Caki2 (cell line): ENCODE data around the gene KCNS1. TPM values are rescaled to one million over a fixed set of nuclear protein-coding genes. Genes with fewer than 3 reads are reported as not detected.

Experiments
- DNase-seq: peaks from one replicate; pipeline ENCODE4 v3.0.0-alpha.2; 2015; ENCODE audit warnings: low read depth
- in situ Hi-C: cut with HindIII; loops from 2 replicates; pipeline ENCODE4 v1.10.0; 2016; ENCODE audit warnings: low sequenced_read_pairs, low pct_unique_long_range_greater_than_20kb, mixed read lengths
- total RNA-seq: library from RNA; depleted of rRNA; stranded (reverse); fragments of >200 nt; shearing (Covaris generic); gene quantifications from 2 replicates; pipeline ENCODE4 v1.2.3, GENCODE V29; 2014; ENCODE audit warnings: low replicate concordance

The KCNS1 gene
- total RNA-seq, 1 experiment from 2014 or later: not detected

DNA sequence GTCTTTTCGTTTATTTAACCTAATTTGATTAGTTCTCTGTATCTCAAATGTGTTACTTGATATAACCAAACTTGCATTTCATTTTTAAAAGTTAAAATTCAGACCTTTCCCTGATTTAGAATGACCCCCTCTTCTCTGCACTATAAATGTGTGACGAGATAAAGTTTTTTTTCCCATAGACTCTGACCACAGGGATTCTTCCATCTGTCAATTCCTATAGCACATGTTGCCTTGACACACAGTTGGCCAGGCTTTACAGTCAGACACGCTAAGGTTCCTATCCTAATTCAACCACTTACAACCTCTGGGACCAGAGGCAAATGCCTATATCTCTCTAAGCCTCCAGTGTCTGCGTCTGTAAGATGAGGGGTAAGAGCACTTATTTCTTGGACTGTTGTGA, 40.6 kb downstream of the KCNS1 start:
- in situ Hi-C loops: no loop called here
- no peak for DNase-seq

DNA sequence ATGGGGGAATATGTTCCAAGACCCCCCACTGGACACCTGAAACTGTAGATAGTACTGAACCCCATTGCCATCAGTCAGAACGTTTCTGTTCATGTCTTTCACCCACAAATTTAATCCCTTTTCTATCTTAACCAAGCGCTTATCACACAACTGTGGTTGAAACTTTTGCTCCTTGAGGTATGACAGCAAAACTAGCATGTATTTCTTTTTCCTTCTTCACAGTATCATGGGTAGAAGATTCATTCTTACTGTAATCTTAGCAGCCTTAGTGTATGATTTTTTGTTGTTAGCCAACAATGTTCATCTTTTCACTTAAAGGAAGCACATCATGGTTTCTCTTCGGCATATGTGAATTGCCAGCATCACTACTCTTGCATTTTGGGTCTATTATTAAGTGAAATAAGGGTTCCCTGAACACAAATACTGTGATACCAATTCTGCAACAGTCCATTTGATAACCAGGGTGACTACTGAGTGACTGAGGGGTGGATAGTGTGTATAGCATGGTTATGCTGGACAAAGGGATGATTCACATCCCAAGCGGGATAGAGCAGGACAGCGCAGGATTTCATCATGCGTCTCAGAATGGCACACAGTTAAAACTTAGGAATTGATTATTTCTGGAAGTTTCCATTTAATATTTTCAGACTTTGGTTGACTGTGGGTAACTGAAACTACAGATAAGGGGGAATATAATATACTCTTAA, 41.8 kb downstream of the KCNS1 start:
- no peak for DNase-seq
- in situ Hi-C loops: no loop called here

DNA sequence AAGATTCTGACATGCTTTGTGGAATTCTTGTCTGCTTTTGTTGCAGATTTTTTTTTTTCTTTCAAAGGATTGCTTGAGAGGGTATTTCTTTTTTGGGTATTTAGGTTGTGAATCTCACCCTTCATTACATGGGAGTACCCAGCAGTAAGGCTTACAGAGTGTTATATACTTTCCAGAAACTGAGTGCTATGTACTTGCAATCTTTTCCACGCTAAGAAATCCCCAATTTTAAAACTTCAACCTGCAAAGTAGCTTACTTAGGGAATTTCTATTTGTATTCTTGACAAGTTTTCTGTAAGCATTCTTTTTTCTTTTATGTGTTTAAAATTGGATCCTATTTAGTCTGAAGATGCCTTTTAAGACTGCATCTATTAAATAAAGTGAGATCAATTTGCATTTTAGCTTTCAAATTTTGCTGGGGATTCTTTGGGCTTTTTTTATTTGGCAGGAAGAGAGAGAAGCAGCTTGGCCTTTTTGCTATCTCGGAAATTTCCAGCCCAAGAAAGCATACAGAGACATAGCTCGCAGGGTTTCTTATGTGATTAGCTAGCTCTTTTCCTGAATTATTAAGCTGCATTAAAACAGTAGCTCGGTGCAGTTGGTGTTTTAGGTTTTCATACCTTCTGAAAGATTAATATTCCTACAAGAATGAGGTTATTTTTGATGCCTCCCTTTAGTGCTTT, 42.6 kb downstream of the KCNS1 start:
- in situ Hi-C loops: no loop called here
- no peak for DNase-seq

DNA sequence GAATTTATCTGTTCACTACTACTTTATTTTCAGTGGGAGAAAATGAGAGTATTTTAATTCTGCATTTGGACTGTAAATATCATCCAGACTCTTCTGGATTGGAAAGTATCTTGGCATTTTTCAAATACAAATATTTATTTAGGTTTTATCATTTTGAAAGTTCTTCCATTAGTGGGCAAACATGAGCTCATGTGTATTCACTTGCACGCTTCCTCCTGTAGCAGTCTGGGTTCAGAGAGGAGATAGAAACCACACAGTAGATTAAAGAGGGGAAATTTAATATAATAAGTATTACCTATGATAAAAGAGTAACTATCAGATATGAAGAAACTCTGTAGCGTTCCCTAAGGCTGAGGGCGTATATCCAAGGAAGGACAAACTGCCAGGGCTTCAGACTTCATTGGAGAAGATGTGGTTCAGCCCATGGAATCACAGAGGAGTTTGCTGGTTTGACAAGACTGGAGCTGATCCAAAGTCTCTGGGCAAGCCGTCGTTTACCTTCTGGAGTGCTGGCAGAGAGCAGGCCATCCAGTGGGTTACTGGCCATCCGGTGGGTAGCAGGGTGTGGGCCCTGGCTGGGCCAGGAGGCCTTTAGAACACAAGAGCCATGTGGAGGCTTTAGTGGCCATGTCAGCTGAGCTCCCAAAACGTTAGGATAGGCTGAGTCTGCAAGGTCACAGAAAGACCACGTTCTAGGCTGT, 44.3 kb downstream of the KCNS1 start:
- in situ Hi-C loops: no loop called here
- no peak for DNase-seq

DNA sequence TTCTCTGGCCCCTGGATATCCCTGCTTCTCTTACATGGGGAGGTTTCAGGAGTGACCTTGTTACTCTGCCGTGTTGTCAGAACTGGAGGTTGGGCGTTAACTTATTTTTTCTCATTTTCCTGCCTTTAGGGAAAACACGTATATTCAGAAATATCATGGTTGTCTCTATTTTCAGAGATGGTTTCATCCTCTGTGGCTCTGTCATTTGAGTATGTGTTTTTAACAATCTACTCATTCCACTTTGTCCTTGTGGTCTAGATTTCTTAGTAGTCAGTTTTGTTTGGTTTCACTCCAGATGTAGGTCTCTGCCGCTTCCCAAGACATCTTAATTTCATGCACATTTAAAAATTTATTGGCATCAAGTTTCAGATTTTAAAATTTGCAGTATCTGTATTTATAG, 45.9 kb downstream of the KCNS1 start:
- no peak for DNase-seq
- in situ Hi-C loops: no loop called here

DNA sequence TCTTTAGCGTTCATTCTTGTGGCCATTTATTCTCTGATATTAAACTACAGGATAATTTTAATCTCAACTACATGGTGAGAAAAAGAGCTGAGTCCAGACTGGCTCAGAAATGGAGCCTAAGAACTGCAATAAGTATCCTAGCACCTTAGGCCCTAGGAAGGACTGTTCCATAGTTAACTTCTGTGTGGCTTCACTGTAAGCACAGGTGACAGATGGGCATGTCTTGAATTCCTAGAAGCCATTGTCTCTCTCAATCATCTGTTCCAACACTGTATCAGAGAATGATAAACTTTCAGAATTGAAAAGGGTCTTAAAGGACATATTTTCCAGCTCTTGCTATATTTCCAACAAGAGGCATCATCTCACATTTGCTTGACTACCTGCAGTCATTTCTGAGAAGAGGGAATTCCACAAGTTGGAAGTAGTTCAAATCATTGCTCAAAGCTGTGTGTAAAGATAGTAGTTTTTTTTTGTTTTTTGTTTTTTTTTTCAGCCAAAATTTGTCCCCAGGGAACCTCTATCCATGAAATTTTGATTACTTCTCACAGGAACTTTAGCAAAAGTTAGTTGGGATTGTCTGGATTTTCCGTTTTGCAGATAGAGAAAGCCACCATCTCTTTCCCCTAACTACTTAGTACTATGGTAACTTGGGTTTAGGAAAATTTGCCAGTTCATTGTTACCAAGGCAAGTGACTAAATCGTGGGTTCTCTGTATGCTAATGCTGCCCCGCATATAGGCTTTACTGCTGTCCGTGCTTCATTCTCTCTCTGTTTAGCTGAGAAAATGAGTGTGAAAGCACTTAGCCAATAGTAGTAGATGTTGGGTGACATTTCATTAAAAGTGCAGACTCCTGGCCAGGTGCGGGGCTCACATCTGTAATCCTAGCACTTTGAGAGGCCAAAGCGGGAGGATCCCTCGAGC, 47.2 kb downstream of the KCNS1 start:
- no peak for DNase-seq

DNA sequence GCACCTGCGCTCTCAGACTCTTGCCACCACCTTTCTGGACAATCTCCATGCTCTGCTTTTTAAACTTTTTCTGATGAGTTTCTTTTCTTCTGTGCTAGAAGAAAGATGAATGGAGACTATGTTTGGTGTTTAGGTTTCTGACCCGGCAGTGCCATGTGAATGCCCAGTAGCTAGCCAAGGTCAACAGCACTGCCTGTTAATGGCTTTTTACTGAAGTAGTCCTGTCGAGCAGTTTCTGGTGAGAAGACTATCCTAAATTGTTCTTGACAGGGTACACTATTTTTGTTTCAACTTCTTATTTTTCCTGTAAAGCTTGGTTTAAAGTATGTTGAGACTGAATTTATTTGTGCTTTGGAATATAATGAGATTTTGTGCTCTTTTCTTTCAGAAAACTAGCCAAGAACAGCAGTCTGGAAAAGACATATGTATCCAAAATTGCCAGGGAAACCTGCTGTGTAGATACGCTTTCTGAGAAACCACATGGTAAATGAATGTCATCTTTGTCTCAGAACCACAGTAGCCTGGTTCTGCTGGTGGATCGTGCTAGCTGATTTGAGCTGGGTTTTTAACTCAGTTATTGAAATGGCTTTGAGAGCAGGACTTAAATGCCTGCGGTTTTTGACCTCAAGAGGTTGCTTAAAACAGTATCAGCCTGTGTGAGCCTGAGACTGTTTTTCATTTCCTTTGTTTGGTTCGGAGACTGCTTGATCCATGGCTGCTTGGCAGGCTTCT, 48.1 kb downstream of the KCNS1 start:
- DNase-seq: no peak
- in situ Hi-C loops: no loop called here

More for the DNA sequence above, 47.2 kb downstream of the KCNS1 start:
- in situ Hi-C loops: no loop called here

DNA sequence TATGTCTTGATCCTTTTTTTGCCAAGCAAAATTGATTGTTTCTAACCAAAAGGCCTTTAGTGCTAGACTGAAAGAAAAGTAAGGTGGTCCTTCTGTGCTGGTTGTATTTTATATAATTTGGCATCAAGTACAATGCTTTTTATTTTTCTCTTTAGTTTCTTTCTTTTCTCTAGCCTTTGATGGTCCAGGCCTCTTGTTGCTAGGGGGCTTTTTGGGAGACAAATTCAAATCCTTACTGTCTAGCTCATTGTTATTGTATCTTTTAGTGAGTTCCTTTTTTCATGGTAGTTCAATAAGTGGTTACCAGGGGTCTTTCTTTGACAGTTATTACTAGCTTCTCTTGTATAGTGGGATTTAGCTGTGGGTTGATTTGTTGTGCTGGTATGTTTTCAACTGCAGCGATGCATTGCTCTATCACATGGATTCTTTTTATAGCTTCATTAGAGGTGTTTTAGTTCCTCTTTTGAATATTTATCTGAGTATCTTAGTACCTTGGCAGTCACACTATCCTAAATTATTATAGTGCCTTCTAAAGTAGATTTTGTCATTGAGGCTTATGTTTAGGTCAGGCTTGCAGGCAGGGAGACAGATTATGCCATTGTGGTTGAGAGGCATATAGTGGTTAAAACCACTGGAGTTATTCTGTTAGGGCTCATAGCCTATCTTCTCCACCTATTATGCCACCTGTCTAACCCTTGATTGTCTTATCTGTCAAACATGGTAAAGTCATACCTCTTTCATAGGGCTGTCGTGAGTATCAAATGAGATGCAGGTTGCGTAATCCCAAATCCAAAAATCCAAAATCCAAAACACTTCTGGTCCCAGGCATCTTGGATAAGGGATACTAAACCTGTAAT, 49.5 kb downstream of the KCNS1 start:
- DNase-seq: no peak
- in situ Hi-C loops: no loop called here

DNA sequence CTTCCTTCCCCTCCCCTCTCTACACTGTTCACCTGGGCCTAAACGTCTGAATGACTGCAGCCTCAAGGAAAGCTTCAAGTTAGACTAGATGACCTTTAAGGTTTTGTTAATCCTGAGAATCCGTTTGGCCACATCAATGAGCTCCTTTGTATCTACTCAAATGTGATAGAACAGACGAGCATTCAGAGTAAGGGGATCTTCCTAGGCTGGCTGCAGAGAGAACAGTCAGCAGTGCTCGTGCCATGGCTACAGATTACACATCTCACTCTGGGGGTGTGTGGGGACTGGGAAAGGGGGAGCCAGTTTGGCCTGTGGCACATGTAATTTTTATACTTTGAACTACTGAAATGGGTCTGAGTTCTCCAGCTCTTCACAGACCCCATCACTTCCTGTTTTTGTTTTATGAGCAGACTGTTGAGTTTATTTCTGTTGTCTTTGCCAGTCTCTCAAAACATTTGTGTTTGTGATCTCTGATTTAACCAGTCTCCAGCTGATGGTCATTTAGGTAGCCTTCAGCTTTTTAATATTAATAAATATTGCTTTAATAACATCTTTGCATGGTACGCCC, 50.9 kb downstream of the KCNS1 start:
- in situ Hi-C loops: no loop called here
- no peak for DNase-seq

DNA sequence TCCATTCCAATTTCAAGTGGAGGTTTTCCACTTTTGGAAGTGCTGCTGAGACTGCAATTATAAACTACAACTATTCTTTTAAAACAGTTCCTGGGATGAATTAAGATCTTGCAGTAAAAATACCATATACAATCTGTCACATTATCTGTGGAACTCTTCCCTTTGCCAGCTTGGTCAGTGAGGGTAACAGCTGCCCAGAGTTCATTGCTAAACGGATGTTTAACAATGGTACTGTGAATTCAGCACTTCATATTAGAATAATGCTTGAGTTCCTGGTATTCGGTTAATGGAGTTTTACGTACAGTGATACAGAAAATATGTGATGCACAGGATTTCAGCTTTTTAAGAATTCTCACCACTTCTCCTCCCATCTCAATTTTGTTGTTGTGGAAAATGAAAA, 51.5 kb downstream of the KCNS1 start:
- no peak for DNase-seq
- in situ Hi-C loops: no loop called here

DNA sequence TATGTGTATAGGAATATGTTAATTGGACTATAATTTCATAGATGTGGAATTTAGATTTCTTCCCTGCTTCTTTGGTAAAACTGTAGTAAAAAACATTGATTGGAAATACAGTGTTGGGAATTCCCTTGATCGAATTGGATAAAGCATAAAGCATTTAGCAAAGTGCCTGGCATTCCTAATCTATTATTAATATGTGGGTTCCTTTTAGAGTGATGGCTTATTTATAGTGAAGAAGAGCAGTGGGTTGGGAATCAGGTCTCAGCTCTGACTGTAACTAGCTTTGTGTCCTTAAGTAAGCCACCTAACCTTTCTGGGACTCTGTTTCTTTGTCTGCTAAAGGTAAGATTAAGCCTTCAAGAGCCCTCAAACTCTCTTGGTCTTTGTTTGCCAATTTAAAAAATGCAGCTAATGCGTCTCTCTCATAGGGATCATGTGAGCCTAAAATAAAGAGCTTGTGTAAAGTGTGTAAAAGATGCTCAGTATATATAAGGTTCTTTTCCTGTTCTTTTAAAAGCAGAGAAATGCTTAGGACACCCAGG, 53.3 kb downstream of the KCNS1 start:
- no peak for DNase-seq
- in situ Hi-C loops: no loop called here

DNA sequence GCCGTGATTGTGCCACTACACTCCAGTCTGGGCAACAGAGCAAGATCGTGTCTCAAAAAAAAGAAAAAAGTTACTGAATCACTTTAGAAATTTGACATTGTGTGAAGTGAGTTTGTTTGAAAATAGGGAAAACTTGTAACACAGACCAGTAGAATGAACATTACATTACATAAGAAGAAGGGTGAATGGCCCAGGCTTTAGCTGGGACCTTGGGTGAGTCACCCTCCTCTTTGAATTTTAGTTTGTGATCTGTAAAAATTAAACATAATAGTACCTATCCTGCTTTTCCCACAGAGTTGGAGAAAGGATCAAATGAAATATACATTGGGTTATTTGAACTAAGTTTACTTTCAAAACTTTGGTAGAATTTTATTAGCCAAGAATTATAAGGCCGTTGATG, 56.3 kb downstream of the KCNS1 start:
- in situ Hi-C loops: no loop called here
- no peak for DNase-seq

DNA sequence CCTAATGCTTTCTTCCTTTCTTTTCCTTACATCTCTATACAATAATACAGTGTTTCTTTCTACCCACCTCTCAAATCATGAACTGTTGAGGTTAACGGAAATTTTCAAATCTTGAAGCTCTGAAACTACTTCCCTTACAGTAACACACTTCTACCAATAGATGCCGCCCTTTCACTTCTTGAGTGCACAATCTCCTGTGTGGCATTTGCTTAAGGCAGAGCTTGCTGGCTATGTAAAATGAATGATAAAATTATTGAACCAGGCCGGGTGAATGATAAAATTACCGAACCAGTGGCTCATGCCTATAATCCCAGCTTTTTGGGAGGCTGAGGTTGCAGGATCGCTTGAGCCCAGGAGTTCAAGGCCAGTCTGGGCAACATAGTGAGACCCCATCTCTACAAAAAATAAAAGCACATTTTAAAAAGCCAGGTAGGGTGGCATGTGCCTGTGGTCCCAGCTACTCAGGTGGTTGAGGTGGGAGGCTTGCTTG, 56.8 kb downstream of the KCNS1 start:
- peak; percentile 64 for DNase-seq
- in situ Hi-C loops: no loop called here

DNA sequence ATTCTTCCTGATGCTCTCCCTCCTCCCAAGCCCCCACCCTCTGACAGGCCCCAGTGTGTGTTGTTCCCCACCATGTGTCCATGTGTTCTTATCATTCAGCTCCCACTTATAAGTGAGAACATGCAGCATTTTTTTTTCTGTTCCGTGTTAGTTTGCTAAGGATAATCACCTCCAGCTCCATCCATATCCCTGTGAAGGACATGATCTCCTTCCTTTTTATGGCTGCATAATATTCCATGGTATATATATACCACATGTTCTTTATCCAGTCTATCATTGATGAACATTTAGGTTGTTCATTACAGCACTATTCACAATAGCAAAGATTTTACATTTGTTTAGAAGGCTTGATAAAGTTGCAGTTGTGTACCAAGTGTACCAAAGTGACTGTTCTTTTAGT, 57.9 kb downstream of the KCNS1 start:
- no peak for DNase-seq
- in situ Hi-C loops: no loop called here
